Non-pigmented ciliary epithelial cell (primary cell): ENCODE measurements around the gene FDPS.
"Not testable (repeated sequence)": the region's sequence is repeated elsewhere in the genome, so short reads cannot be mapped to it uniquely, and the experiment has no call there.

Source experiments
- DNase-seq: peaks from one replicate; pipeline ENCODE4 v3.0.0-alpha.2; 2010; ENCODE audit warnings: low read depth

FDPS gene

GRCh38 chr1:155285631-155286044, 23.0 kb upstream of the FDPS start:
- DNase-seq: no peak

DNA sequence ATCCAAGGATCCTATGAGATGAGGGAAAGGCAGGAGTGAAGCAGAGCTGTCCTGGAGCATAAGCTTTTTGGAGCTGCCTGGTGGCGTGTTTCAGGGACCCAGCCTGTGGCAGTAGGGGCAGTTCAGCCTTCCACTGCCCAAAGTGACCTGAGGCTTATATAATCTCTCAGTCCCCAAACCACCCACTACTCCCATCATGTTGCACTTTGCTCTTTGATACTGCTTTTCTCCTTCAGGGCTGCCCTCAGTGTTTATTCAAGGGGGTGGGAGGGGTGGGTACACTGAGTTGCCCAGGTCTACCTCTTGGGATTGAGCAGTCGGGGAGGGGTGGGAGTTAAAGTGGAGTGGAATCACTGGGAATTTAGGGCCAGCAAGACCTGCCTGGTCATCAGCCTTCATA, 22.1 kb upstream of the FDPS start:
- DNase-seq: no peak

DNA sequence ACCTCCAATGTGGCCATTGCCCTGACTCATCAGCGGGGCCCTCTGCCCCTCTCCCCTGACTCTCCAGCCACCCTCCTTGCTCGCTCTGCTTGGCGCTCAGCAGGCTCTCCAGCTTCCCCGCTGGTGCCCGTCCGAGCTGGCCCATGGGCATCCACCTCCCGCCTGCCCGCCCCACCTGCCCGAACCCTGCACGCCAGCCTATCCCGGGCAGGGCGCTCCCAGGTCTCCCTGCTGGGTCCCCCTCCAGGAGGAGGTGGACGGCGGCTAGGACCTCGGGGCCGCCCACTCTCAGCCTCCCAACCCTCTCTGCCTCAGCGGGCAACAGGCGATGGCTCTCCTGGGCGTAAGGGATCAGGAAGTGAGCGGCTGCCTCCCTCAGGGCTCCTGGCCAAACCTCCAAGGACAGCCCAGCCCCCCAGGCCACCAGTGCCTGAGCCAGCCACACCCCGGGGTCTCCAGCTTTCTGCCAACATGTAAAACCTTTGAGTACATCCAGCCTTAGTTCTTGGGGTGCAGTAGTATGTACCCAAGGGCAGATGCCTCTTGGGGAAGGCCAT, 20.6 kb upstream of the FDPS start:
- no peak for DNase-seq

DNA sequence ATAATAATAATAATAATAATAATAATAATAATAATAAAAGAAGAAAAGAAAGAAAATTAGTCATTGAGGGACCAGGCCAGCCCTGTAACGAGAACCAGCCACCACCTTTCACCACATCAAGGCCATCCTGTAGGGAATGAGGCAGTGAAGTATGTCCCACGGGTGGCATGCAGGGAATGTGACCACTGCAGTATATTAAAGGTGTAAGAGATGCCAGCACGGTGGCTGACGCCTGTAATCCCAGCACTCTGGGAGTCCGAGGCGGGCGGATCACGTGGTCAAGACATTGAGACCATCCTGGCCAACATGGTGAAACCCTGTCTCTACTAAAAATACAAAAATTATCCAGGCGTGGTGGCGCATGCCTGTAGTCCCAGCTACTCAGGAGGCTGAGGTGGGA, 17.7 kb upstream of the FDPS start:
- not testable (repeated sequence) for DNase-seq

DNA sequence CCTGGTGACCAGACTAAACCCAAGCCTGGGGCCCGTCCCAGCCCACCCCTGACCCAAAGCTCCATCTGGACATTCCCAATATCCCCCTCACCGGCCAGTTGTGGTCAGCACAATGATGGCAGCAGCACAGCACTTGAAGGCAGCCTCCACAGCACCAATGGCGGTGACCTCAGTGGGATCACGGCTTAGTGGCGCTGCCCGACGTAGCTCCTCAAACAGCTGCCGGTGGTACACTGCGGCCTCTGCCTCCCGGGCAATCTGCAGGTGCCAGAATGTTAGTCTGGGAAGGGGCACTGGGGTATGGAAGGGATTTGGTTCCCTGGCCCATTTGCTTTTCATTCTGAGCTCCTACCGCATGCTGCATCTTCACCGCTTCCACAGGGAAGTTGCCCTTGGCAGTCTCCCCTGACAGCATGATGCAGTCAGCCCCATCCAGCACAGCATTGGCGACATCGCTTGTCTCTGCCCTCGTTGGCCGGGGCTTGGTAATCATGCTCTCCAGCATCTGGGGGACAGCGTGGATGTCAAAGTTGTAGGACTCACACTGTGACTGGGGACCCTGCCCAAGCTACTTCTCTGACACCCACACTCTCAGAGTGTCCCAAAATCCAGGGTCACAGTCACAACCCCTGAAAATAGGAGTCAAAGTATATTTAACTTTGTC, 15.4 kb upstream of the FDPS start:
- DNase-seq: no peak

- no peak for DNase-seq
Observed at GRCh38 chr1:155294520-155295182, 14.0 kb upstream of the FDPS start.

GRCh38 chr1:155295183-155295941, 13.3 kb upstream of the FDPS start:
- DNase-seq: no peak

- DNase-seq: no peak
Observed at GRCh38 chr1:155295942-155296267, 12.8 kb upstream of the FDPS start.

DNA sequence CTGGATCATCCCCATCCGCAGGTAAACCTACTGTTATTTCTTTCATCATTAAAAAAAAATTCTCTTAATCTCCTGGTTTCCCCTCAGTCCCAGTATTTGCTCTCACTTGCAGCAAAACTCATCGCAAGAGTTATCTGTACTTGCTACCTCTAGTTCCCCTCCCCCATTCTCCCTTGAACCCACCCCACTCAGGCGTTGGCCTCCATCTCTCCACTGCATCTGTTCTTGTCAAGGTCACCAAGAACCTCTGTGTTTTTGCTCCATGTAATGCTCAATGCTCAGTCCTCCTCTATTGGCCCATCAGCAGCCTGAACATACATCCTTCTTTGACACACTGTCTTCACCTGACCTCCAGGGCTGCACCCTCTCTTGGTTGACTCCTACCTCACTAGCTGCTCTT, 12.0 kb upstream of the FDPS start:
- DNase-seq: no peak

DNA sequence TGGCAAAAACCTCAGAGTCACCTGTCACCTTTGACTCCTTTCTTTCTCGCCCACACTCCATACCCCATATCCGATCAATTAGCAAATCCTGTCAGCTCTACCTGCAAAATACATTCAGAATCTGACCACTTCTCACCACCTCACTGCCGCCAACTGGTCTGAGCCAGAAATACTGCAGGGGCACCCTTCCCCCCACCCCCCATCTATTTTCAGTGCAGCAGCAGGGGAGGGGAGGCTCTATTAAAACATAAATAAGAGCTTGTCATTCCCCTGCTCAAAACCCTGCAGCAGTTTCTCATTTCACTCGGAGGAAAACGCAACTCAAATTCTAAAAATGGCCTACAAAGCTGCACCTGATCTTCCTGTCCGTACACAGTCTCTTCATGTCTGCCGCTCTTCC, 11.3 kb upstream of the FDPS start:
- no peak for DNase-seq

DNA sequence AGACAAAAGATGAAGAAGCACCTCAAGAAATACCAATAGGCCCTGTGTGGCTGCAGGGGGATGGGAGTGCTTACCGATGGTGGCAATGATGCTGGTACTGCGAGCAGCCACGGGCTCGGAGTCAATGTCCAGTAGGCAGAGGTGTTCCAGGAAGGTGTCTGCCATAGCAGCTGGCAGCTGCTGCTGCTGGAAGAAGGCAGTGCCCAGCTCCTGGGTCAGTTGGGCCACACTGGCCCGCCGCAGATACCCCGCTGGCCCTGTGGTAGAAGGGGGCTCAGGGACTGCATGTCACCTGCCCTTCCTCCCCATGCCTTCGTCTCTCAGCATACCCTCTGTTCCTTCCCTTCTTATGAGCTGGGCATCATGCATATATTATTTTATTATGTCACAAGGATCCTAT, 8.6 kb upstream of the FDPS start:
- DNase-seq: no peak

- no peak for DNase-seq
Observed at GRCh38 chr1:155300553-155301329, 7.9 kb upstream of the FDPS start.

DNA sequence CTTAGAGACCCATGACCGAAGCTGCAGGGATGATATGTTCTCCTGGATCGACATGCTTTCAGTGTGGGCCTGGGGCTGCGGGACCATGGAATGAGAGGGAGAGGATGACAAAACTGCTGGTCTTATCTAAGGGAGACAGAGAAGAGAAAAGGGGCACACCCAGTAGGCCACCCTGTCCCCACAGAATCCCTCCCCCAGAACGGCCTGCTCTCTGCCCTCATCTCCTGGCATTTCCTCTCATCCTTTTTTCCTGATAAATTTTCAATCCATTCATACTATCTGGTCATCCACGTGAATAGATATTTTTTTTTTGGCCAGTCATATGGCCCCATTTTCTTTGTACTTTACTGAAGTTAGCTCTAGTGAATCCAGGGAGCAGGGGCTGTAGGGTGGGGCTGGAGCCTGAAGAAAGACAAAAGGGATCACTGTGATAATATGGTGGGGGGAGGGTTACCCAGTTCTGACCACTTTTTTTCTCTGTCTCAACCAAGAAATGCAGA, 7.3 kb upstream of the FDPS start, which contains the start of gene PKLR:
Gene PKLR, minus strand, starts transcription at position 97 of the 500 bp plus-strand sequence. Its CDS starts 43 bp downstream, at position 54.
- DNase-seq: no peak

DNA sequence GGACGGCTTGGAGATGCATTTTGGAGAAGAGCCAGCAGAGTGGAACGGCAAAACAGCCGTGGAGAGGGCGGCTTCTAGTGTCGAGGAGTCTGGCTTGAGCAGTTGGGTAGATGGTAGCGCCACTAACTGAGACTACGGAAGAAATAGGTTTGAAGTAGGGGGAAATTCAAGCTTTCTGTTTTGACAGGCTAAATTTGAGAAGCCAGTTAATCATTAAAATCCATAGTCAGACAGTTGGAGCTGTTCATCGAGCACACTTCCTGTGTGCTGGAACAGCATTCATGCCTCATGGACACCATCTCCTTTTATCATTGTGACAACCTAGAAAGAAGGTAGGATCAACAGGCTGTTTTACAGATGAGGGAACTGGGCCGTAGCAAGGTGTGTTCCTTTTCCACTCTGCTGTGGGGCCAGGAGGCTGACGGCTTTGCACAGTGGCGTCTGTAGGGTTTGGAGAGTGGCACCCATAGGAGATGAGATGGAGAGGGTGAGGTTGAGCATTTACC, 4.1 kb upstream of the FDPS start:
- no peak for DNase-seq

DNA sequence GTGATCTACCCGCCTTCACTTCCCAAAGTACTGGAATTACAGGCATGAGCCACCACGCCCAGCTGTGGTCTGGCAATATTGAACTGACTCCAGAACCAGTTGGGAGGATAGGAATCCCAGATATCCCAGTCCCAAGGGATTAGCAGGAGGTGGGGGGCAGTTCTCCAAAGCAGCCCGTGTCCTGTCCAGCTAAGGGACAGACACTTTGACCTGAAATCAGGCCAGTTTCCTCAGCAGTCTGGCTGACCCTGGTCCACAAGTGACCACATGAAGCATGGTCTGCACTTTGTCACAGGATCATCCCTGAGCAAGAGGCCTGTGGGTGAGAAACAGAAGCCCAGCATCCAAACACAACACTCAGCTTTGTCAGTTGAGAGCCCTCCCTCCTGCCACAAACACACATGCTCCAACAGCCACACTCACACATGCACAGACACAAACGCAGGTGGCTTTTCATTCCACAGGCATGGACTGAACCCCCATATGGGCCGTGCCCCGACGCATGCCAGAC, 2.7 kb upstream of the FDPS start:
- DNase-seq: no peak

DNA sequence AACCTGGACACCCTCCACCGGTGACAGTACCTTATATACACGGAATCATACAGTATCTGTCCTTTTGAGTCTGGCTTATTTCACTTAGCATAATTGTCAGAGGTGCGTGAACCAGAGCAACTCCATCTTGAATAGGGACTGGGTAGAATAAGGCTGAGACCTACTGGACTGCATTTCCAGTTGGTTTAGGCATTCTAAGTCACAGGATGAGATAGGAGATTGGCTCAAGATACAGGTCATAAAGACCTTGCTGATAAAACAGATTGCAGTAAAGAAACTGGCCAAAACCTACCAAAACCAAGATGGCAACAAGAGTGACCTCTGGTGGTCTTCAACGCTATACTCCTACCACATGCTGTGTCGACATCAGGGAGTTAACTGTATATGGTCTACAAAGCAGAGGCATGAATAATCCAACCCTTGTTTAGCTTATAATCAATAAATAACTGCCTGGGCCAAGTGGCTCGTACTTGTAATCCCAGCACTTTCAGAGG, 1.4 kb upstream of the FDPS start:
- DNase-seq: no peak

DNA sequence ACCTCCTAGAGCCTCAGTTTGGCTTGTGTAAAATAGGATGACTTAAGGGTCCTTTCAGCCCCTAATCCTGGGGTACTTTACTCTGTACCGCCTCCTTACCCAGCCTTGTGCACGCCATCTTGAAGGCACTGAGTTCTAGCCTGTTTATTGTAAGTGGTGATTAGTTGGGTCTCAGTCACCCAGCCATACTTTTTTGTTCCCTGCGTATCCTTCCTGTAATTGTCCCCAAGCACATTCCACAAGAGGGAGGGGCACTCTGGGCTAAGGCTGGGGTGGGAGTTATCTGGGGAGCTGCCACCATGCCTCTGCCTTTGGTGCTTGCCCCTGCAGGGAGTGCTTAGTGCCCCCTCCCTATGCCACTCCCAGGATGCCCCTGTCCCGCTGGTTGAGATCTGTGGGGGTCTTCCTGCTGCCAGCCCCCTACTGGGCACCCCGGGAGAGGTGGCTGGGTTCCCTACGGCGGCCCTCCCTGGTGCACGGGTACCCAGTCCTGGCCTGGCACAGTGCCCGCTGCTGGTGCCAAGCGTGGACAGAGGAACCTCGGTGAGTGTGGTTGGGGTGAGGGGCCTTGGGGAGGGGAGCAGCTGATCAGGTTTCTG, 856 bp downstream of the FDPS start:
- no peak for DNase-seq

DNA sequence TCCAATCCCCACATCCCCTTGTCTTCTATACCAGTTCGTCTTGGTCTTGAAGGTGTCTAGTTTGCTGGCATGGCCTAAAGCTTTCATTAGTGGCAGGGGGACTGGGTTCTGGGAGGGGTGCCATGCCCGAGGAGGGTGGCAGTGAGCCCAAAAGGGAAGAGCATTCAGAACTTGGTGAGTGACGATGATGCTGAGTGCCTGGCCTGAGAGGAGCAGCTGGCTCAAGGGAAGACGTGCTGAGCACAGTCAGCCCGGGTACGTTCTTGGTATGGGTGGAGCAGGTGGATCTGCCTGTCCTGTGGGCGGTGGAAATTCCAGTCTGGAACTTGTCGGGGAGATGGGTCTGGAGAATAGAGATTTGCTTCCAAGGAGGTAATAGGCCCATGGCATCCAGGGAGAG, 4.6 kb downstream of the FDPS start:
- no peak for DNase-seq

DNA sequence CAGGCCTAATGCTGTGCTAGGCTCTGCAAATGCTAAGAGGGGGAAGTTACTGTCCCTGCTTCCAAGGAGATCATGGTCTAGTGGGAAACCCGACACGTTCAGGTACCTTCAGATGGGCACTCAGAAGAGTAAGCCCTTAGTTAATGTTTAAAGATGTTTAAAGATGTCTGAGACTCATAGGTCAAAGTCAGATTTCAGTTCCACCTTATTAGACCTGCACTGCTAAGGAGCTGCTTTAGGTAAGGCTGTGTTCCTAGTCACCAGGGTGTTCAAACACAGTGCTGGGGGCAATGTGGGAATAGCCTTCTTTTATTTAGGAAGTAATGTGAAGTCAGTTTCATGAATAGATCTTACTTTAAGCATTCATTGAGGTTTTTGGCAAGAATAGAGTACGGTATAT, 8.3 kb downstream of the FDPS start:
- no peak for DNase-seq

DNA sequence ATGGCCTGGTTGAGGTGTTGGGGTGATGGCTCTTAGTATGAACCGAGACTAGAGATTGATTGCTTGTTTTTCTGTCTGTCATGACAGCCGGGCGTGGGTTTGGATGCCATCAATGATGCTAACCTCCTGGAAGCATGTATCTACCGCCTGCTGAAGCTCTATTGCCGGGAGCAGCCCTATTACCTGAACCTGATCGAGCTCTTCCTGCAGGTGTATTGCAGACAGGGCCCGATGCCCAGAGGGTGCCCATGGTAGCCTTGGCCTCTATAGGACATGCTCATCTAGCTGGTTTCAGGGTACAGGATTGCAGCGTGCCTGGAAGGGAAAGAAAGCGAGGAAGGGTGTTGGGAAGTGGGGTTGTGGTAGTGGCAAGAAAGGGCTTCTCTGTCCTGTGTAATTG, 9.4 kb downstream of the FDPS start:
- no peak for DNase-seq

DNA sequence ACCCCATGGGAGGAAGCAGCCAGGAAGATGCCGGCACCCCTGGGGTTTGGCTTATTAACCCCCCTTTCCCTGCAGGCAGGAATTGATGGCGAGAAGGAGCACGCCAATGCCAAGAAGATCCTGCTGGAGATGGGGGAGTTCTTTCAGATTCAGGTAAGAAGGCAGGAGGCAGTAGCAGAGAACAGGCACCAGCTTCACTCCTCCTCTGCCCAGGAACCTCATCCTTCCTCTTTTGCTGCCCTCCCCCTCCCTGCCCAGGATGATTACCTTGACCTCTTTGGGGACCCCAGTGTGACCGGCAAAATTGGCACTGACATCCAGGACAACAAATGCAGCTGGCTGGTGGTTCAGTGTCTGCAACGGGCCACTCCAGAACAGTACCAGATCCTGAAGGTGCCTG, 10.9 kb downstream of the FDPS start:
- DNase-seq: no peak
